Measurements from ENCODE around the gene TCF7L1.

TCF7L1 gene

DNA sequence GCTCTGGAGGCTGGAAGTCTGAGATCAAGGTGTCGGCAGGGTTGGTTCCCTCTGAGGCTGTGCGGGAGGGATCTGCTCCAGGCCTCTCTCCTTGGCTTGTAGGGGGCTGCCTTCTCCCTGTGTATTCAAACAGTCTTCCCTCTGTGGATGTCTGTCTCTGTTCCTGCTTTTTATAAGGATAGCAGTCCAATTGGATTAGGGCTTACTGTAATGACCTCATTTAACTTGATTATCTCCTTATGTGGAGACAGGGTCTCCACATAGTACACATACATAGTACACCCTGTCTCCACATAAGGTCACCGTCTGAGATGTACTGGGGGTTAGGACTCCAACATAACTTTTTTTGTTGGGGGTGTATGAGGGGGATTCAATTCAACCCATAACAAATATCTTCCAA, 30.5 kb downstream of the TCF7L1 start:
- no peak for DNase-seq (ENCODE audit: low spot score)

DNA sequence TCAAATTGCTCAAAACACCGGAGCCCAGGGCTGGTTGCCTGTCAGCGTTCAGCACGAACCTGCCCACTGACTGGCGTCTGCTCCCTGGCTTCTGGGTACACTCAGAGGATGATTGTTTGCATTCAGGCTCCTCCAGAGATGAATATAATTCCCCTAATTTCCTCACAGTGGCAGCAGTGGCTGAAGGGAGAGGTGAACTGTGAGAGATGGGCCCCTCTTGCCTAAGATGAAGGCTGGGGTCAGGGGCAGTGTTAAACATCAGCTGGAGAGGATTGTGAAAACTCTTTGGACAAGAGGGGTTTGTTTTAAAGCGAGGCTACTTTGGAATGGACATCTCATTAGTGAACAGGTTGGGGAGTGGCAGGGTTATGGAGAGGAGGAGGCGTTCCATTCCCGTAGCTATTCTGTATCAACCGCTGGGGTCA, 31.0 kb downstream of the TCF7L1 start:
- no peak for DNase-seq (ENCODE audit: low spot score)

DNA sequence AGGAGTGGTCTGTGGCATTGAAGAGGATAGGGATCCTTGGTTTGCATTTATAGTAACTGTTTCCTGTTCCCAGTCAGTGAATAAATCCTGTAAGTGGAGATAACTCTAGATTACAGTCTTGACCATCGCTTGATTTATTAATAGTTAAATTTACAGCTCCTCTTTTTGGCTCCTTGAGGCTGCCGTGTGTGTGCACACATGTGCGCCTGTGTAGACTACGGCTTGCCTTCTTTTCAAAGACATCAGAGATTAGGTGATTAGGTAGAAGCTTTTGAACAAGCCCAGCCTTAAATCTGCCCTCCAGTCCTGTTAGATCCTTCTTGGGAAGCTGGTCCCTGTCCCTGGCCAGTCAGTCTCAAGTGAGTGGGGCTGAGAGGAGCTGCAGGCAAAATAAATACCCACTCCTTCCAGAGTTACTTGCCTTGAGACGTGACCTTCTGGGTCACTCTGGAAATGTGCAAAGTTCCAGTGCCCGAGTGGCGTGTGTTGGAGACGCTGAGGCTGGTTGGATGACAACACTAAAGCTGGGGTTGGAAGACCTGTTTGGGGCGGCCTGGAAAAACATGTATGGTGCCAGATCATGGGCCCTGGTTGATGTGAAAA, 32.0 kb downstream of the TCF7L1 start:
- DNase-seq (ENCODE audit: low spot score): no peak

DNA sequence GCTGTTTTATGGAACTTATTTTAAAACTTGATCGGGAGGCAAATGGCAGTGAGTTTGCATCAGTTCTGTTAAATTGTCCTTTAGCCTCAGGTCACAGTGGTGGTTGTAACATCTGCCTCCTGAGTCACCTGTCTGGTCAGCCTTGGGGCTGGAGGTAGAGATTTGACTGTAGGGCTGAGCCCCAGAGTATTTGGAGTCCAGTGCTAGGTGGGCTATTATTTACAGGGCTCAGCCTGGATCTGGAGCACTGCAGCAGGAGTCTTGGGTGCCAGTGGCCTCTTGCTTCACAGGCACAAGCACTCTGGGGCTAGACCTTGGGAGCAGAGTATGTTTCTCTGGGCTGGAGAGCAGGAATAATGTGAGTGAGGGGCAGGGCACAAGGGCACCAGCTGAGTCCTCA, 32.8 kb downstream of the TCF7L1 start:
- DNase-seq (ENCODE audit: low spot score): no peak

DNA sequence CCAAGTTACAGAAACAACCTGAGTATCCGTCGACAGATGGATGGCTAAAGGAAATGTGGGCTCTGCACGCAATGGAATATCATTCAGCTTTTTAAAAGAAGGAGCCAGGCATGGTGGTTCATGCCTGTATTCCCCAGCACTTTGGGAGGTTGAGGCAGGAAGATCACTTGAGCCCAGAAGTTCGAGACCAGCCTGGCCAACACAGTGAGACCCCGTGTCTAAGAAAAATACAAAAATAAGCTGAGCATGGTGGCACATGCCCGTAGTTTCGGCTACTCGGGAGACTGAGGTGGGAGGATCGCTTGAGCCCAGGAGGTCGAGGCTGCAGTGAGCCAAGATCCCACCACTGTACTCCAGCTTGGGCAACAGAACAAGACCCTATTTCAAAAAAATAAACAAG, 34.3 kb downstream of the TCF7L1 start:
- no peak for DNase-seq (ENCODE audit: low spot score)

DNA sequence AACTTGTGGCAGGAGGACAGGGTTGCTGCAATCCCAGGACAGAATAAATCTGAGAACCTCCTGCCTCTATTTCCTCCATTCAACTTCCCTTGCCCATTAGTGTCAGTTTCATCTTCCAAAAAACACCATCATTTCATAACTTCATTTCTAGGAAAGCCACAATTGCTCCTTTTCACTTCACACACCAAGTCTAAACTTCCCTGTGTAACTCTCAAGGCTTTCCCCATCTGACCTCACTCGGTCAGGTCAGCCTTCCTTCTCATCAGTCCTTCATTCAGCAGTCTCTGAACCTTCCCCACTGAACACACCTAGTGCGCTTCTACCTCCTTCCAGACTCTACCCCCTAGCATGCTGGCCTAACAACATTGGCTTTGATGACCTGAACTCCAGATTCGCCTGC, 35.8 kb downstream of the TCF7L1 start:
- no peak for DNase-seq (ENCODE audit: low spot score)

DNA sequence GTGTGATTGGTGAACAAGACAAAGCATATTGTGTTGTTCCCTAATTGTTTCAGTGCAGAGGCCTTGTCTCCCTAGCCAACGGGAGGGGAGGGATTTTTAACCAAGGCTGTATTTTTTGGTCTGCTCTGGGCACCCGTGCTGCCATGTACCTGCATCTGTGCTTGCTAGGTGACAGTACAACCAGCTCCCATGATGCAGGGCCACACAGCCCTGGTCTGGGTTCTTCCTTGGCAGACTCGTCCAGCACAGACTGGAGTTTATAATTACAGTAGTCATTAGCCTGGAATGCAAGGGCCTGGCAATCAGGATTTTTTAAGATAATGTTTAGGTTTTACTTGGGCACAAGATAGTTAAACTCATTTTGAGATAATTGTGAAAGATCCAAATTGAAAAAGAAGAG, 36.4 kb downstream of the TCF7L1 start:
- no peak for DNase-seq (ENCODE audit: low spot score)

DNA sequence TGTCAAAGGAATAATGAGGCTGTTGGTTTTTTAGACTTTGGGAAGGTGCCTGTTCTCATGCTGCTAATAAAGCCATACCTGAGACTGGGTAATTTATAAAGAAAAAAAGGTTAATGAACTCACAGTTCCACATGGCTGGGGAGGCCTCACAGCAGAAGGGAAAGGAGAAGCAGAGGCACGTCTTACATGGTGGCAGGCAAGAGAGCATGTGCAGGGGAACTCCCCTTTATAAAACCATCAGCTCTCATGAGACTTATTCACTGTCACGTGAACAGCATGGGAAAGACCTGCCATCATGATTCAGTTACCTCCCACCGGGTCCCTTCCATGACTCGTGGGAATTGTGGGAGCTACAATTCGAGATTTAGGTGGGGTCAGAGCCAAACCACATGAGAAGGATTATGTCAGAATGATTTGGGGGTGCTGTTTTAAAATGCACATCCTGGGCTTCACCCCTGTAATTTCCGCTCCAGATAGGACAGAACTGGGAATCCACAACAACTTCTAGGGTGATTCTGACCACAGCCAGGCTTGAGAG, 37.8 kb downstream of the TCF7L1 start:
- no peak for DNase-seq (ENCODE audit: low spot score)

DNA sequence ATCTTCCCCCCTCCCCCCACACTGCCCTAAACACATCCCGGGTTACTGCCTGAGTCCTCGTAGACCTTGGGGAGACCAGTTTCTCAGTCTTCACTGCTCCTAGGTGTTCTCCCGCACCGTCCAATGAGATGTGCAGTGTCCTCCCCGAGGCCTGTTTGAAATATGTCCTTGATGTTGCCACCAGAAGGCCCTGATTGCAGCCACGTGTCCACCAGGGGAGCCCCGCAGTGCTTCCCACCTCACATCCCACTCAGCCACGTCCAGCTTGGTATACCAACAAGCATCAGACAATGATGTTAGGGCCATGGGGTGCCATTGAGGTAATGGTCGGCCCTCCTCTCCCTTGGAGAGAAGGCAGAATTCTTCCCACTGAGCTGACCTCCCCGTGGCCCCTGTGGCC, 38.7 kb downstream of the TCF7L1 start:
- no peak for DNase-seq (ENCODE audit: low spot score)

DNA sequence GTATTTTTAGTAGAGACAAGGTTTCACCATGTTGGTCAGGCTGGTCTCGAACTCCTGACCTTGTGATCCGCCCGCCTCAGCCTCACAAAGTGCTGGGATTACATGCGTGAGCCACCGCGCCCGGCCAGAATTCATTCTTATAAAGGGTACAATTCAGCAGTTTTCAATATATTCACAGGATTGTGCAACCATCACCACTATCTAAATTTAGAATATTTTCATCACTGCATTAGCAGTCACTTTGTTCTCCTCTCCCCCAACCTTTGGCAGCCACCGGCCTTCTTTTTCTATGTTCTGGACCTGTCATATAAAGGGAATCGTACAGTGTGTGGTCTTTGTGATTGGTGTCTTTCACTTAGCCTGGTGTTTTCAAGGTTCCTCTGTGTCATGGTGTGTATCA, 40.7 kb downstream of the TCF7L1 start:
- DNase-seq (ENCODE audit: low spot score): no peak

DNA sequence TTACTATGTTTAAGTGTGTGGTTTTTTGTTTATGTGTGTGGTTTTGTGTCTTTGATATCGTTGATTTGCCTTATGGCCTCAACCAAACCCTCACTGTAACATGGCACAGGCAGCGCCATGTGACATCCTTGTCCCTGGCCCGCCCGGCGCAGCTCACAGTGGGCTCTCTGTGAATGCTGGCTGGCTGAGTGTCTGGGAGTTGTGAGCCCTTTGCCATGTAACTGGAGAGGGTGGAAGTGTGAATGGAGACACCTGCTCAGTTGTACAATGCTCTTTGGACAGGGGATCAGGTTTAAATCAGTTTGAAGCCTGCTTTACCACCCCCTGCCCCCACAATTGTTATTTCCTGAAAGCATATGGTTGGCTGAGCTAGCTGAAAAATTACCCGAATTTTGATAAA, 41.8 kb downstream of the TCF7L1 start:
- DNase-seq (ENCODE audit: low spot score): no peak

DNA sequence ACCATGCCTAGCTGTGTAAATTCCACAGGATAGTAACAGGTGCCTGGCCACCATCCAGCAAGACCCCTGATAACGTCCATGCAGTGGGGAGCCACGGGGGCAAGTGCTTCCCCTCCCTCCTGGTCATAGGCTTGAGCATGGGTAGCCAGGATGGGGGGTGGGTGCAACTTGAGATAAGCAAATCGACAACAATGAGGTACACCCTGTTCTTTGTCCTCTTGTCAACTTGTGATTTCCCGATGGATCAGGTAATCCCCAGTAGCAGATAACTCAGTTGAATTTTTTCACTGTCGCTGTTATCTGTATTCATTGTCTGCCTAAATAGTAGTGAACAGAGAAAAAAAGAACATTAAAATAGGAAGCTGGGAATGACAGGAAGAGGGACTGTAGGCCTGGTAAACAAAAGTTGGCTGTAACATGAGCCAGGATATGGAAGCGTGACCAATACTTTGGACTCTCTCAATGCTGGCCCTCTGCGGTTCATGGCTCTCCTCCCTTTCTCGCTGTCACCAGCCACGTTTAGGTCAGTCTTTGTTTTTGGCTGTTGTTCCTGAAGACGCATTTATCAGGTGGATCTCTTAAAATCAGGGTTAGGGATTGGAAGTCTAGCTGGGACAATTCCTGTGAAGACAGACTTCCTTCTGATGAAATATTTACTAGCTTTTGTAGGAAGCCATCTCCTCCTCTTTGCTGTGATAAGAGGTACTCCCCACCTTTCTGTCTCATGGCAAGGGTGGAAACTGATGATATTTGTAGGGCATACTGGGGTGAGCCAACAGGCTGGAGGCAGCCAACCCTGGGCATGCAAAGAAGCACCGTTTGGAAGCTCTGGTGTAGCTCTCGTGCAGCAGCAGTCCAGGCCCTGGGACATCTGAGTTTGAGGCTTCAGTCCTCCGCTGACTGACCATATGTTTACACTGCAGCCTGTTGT, 42.4 kb downstream of the TCF7L1 start:
- DNase-seq (ENCODE audit: low spot score): no peak

DNA sequence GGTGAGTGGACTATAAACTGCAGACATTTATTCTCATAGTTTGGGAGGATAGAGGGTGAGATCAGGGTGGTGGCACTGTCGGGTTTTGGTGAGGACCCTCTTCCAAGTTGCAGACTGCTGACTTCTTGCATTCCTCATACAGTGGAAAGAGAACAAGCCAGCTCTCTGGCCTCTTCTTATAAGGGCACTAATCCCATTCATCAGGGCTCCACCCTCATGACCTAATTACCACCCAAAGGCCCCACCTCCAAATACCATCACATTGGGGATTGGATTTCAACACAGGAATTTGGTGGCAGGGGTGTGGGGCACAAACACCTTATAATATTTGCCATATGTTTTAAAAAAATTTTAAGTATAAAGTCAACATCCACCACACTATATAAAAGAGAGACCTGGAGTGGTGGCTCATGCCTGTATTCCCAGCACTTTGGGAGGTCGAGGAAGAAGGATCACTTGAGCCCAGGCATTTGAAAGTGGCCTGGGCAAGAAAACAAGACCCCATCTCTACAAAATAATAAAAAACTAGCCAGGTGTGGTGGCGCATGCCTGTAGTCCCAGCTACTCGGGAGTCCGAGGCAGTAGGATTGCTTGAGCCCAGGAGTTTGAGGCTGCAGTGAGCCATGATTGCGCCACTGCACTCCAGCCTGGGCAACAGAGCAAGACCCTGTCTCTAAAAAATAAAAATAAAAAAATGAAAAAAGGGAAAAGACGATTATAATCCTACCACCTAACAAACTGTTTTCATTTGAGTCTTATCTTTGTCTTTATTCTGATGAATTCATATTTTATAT, 44.0 kb downstream of the TCF7L1 start:
- no peak for DNase-seq (ENCODE audit: low spot score)

DNA sequence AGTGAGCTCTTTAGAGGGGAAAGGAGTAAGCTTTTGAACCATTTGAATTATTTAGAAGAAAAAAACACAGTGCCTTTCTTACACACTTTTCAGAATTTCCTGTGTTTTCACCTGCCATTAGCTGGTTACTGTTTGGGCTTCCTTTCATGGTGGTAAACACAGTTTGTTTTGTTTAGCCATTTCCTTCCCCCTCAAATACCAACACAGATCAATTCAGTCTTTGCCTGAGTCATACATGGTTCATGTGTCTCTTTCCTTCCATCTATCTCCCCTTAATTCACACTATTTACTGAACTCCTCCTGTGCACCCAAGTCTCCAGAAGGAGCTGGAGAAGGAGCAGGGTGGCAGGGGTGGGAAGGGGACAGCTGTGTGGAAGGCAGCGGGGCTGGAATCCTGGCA, 45.0 kb downstream of the TCF7L1 start:
- peak; percentile 42 for DNase-seq (ENCODE audit: low spot score)

DNA sequence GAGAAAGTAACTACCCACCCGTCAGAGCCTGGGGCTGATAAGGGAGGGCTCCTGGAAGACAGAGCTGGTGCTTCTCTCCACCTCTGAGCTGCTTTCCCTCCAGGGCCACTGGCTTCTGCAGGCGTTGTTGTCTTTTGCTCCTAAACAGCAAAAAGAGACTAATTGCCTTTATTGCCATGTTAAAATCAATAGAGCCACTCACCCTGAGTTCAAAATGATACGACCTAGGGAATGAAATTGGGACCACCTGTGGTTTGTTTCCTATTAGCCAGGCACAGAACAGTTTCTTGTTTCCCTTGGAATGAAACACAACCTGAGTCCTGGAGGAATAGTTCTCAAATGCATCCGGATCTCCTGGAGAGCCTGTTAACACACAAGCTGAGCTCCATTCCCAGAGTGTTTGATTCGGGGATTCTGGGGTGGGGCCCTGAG, 45.8 kb downstream of the TCF7L1 start:
- DNase-seq (ENCODE audit: low spot score): no peak

DNA sequence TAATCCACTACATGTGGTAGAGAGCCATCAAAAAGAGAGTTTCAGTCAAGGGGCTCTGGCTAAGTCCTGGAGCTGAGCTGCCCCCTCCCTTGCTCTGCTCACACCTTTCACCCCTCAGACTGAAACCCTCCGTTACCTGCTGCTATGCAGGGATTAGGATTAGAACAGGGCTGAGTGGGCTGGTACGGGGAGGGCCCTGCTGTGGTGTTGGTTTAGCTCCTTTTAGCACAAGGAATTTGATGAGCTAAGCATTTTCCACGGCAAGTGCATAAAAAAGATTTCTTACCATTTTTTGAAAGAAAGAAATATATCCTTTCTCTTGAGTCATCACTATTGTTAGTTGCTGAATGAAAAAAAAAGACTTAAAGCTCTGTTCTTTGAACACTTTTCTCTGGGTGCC, 46.3 kb downstream of the TCF7L1 start:
- DNase-seq (ENCODE audit: low spot score): no peak

DNA sequence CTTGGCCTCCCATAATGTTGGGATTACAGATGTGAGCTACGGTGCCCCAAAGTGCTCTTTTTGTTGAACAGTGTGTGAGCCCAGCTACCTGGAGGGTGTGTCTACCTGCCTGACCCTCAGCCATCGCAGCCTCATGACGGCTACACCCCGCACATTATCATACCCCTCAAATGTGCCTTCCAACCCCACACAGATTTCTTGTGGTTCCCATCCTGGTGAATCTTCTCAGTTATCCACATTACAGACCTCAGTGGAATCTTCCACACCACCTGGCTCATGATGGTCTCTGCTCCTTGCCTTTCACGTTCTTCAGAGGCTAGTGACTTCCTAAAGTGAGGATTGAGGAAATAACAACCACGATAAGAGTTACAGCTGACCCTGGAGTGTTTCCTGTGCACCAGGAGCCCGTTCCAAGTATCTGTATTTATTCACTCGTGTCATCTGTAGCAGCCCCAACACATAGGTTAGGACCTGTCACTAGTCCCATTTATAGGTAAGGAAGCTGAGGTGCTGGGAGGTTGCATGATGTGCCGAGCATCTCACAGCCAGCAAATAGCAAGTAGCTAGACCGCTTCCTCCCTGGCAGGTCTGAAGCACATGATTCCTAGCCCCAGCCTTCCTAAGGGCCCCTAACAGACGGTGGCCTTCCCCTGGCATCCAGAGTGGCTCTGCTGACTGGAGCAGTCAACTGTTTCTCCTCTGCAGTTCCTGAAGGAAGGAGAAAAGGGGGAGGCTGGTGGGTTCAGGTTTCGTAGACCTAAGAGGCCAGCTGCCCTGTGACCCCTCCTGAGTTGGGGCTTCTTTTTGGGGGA, 47.3 kb downstream of the TCF7L1 start:
- no peak for DNase-seq (ENCODE audit: low spot score)

DNA sequence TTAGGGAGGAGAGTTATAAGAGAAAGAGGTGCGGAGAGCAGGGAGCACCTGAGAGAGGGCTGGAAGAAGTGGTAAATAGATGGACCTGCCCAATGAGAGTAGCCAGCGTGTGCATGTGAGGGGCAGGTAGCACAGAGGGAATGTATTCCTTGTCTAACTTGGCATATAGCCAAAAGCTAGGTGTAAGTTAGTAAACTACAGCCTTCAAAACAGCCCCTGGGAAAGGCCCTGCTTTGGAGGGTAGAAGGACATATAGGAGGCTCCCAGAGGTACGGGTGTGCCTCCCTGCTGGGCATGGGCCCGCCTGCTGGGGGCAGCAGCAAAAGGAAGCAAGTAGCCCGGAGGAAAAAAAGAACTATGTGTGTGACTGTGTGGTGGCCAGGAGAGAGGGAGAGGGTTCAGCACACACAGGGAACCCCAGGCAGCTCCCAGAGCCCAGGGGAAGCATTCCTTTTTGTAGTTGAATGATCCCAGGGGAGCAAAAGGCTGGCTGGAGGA, 48.0 kb downstream of the TCF7L1 start:
- DNase-seq (ENCODE audit: low spot score): no peak

DNA sequence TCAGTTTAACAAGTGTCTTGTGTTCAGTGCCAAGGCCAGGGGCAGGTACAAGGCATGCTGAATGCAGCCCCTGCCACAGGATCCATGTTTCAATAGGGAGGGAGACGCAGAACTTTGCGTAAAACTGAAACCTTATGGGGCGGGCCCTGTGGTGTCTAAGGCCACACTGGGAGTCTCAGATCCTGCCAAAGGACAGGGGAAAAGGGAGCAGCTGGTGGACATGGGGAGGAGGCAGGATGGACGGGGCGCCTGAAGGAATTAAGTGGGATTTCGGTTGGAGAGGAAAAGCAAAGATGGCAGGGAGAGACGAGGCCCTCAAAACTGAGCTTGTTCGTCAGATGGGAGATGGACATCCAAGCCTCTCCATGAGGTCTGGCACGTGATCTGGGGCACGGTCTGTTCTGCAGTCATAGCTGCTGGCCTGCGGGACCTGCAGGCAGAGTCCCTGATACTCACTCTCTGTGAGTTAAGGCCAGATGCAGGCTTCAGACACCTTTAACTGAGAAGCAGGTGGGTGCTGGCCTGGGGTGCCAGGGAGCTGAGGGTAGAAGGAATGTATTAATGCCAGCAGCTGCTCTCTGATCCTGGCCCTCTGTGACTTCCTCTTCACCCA, 48.8 kb downstream of the TCF7L1 start:
- DNase-seq (ENCODE audit: low spot score): no peak

DNA sequence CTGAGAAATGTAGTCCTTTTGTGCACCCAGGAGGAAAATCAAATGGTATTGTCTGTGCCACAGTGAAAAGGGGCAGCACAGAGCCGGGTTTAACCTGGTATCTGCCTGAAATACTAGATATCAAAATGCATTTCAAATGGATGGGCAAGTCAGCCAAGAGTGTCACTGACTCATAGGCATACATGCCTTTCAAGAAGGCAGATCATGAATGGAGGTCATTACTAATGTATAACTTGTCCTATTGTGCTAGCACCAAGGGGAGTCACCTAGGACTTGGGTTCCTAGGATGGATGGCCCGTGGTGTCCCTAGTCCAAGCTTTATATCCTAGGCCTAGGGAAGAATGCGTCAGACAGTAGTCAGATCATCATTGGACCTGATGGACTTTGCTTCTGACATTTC, 49.9 kb downstream of the TCF7L1 start:
- no peak for DNase-seq (ENCODE audit: low spot score)

DNA sequence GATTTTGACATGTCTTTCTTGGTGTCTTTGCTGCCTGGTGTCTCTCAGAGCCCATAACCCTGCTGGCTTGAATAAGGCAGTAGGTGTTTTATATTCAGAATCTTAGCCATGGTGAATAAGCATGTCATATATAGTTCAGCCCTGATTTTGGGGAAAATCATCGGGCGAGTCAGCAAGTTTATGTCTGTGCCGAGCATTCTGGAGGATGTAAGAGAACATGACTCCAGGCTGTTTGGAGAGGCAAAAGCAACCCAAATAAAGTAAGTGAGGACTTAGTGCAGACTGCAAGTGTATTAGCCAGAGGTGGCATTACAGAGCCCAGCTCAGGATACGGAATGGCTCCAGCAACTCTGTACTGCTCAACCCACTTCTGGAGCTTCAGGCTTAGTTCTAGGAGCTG, 50.3 kb downstream of the TCF7L1 start:
- no peak for DNase-seq (ENCODE audit: low spot score)
